ENCODE data around the gene TNFRSF8. TPM values are rescaled to one million over a fixed set of nuclear protein-coding genes. Genes with fewer than 3 reads are reported as not detected.

TNFRSF8 gene
- total RNA-seq = 1 to 10 TPM; 1.1 to 2.6 (median 1.4) TPM

- H3K9me3 ChIP-seq = no peaks in the 10 kb centered on the region
- no peak within 1 kb of the TSS for H3K4me3 ChIP-seq
- intact Hi-C loops (cut with DNase I; ENCODE audit: low total_unique reads) = no loop called here
- in situ Hi-C loops (cut with MboI; ENCODE audit: low sequenced_read_pairs in 4 of 4) = no loop called here
- H3K4me1 ChIP-seq = peaks cover 0 to 9% of the 10 kb centered on the region in 2 donors
- H3K27me3 ChIP-seq = peaks cover 44 to 45% (median 45%) of the 10 kb centered on the region in 3 donors
- ATAC-seq (no peak), DNase-seq (no peak)
- no peaks in the 10 kb centered on the region for H3K36me3 ChIP-seq
- H3K27ac ChIP-seq = no peak within 1 kb of the TSS
- TF ChIP-seq, protein P1, sequence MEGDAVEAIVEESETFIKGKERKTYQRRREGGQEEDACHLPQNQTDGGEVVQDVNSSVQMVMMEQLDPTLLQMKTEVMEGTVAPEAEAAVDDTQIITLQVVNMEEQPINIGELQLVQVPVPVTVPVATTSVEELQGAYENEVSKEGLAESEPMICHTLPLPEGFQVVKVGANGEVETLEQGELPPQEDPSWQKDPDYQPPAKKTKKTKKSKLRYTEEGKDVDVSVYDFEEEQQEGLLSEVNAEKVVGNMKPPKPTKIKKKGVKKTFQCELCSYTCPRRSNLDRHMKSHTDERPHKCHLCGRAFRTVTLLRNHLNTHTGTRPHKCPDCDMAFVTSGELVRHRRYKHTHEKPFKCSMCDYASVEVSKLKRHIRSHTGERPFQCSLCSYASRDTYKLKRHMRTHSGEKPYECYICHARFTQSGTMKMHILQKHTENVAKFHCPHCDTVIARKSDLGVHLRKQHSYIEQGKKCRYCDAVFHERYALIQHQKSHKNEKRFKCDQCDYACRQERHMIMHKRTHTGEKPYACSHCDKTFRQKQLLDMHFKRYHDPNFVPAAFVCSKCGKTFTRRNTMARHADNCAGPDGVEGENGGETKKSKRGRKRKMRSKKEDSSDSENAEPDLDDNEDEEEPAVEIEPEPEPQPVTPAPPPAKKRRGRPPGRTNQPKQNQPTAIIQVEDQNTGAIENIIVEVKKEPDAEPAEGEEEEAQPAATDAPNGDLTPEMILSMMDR (IDR thresholded peaks at IDR 0.05 in 4 of 5, conservative IDR thresholded peaks at IDR 0.05 in 1 of 5) = no peak
- TF ChIP-seq POLR2A (IDR thresholded peaks at IDR 0.05) = no peak
Observed at GRCh38 chr1:12063141-12064072, at the start of gene TNFRSF8. Gene TNFRSF8 (plus strand): TSS chr1:12063303. CDS start chr1:12063599, 296 bp downstream.

DNA sequence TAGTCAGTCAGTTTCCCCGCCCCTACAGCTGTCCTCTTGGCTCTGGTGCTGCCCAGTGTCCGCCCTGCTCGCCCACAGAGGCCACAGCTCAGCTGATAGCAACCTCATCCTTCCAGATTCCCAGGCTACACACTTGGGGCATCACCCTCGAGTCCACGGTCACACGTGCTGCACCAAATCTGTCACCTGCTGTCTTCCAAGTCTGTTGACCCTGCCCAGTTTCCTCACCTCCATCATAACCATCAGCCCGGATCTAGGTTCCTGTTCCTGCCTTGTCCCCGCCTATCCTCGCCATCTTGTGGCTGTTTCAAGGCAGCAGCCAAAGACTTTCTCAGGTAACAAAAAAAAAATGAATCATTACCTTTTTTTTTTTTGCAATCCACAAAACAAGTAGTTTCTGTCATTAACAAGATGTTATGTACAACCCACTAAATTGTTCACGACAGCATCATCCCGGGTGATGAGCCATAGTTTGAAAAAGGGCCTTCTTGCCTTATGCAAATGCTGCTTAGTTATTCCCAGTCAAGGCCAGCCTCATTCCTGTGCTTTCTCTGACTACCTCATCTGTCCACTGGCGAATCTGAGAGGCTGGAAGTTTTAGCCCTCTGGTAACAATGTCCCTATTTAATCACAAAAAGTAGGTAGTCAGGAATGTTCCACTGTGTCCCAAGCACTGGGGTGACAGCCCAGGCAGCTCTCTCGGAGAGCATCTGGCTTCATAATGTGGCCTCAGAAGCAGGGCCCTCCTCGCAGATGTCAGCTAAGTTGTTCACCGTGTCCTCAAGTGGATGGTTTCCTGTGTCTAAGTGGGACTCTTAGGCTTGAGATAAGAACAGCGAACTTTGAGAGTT lies 48.7 kb upstream of the TNFRSF8 start:
- DNase-seq (peak in 1 of 2 donors; percentile 39), ATAC-seq (peak in 1 of 2 donors; percentile 28)
- intact Hi-C loops (cut with DNase I; ENCODE audit: low total_unique reads) = no loop called here

DNA sequence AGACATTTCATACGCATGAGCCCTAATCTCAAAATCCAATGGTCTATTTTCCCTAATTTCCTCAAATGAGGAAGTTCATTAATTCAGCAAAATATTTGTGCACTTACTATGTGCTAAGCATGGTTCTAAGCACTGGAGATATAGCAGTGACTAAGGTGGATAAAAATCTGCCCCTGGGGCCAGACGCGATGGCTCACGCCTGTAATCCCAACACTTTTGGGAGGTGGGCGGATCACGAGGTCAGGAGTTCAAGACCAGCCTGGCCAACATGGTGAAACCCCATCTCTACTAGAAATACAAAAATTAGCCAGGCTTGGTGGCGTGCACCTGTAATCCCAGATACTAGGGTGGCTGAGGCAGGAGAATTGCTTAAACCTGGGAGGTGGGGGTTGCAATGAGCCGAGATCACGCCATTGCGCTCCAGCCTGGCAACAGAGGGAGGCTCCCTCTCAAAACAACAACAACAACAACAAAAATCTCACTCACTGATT lies 48.1 kb upstream of the TNFRSF8 start:
- Histone ChIP-seq H3K27ac (peak overlapping the region in 3 of 4 donors; percentile 57 to 68 (median 67)), H3K36me3 (peaks cover 0 to 22% of the 10 kb centered on the region in 2 donors), H3K9me3 (no peaks in the 10 kb centered on the region), H3K27me3 (no peaks in the 10 kb centered on the region), H3K4me1 (peaks cover 22 to 27% of the 10 kb centered on the region in 2 donors), H3K4me3 (no peak overlapping the region)
- TF ChIP-seq POLR2A (IDR thresholded peaks at IDR 0.05) = no peak
- TF ChIP-seq, protein P1 (IDR thresholded peaks at IDR 0.05 in 4 of 5, conservative IDR thresholded peaks at IDR 0.05 in 1 of 5) = no peak
- DNase-seq (no peak), ATAC-seq (no peak)
- in situ Hi-C loops (cut with MboI; ENCODE audit: low sequenced_read_pairs in 4 of 4) = no loop called here
- intact Hi-C loops (cut with DNase I; ENCODE audit: low total_unique reads) = no loop called here

More for the DNA sequence above, 48.7 kb upstream of the TNFRSF8 start:
- Histone ChIP-seq H3K4me3 (no peak overlapping the region), H3K36me3 (peaks cover 0 to 29% of the 10 kb centered on the region in 2 donors), H3K27ac (peak overlapping the region; percentile 49 to 68 (median 62)), H3K9me3 (no peaks in the 10 kb centered on the region), H3K4me1 (peaks cover 18 to 24% of the 10 kb centered on the region in 2 donors), H3K27me3 (no peaks in the 10 kb centered on the region)
- no peak for TF ChIP-seq POLR2A (IDR thresholded peaks at IDR 0.05)
- TF ChIP-seq, protein P1 (IDR thresholded peaks at IDR 0.05 in 4 of 5, conservative IDR thresholded peaks at IDR 0.05 in 1 of 5) = no peak
- in situ Hi-C loops (cut with MboI; ENCODE audit: low sequenced_read_pairs in 4 of 4) = no loop called here

DNA sequence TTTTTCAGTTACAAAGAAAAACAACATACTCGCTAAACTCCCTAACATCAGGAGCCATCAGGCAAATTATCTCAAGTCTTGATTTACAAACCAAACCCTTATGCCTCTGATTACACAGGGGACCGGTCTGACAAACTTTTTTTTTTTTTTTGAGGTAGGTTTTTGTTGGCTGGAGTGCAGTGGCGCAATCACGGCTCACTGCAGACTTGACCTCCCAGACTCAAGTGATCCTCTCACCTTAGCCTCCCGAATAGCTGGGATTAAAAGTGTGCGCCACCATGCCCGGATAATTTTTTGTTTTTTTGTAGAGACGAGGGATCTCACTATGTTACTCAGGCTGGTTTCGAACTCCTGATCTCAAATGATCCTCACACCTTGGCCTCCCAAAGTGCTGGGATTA lies 47.6 kb upstream of the TNFRSF8 start:
- ATAC-seq (no peak), DNase-seq (no peak)
- no peaks in the 10 kb centered on the region for H3K9me3 ChIP-seq
- no peaks in the 10 kb centered on the region for H3K27me3 ChIP-seq
- peak overlapping the region in 2 of 4 donors; percentile 22 to 67 for H3K27ac ChIP-seq
- intact Hi-C loops (cut with DNase I; ENCODE audit: low total_unique reads) (no loop called here), in situ Hi-C loops (cut with MboI; ENCODE audit: low sequenced_read_pairs in 4 of 4) (no loop called here)
- H3K36me3 ChIP-seq = peaks cover 0 to 18% of the 10 kb centered on the region in 2 donors
- TF ChIP-seq POLR2A (IDR thresholded peaks at IDR 0.05) = no peak
- TF ChIP-seq, protein P1 (IDR thresholded peaks at IDR 0.05 in 4 of 5, conservative IDR thresholded peaks at IDR 0.05 in 1 of 5) = no peak
- H3K4me3 ChIP-seq = no peak overlapping the region
- peaks cover 24 to 31% of the 10 kb centered on the region in 2 donors for H3K4me1 ChIP-seq
